ENCODE measurements around the gene WDR46.
"Not testable (repeated sequence)": the region's sequence is repeated elsewhere in the genome, so short reads cannot be mapped to it uniquely, and the experiment has no call there.

Gene WDR46

GRCh38 chr6:33289784-33290315 is 811 bp upstream of the WDR46 start:
- H3K9ac ChIP-seq (ENCODE audit: low read depth in 1 of 2, low read length in 2 of 2), result peak overlapping the region; percentile 52 to 91
- H3K27me3 ChIP-seq (ENCODE audit: control insufficient read depth in 1 of 2, insufficient read depth in 2 of 2, low read length in 2 of 2), result no peaks in the 10 kb centered on the region
- H3K4me3 ChIP-seq (ENCODE audit: low read depth in 1 of 2, low read length in 2 of 2), result peak overlapping the region; percentile 88 to 94
- H3K36me3 ChIP-seq (ENCODE audit: control insufficient read depth in 1 of 2, insufficient read depth in 2 of 2, low read length in 2 of 2), result peaks cover 25 to 49% of the 10 kb centered on the region in 2 donors
- H3K27ac ChIP-seq (ENCODE audit: low read depth, low read length), result no peak overlapping the region
- peaks cover 18 to 21% of the 10 kb centered on the region in 2 donors for H3K4me1 ChIP-seq (ENCODE audit: control insufficient read depth in 1 of 2, insufficient read depth in 2 of 2, low read length in 2 of 2)
- no peaks in the 10 kb centered on the region for H3K9me3 ChIP-seq (ENCODE audit: control insufficient read depth in 1 of 2, low read length in 2 of 2)

- Histone ChIP-seq H3K9me3 (ENCODE audit: control insufficient read depth in 1 of 2, low read length in 2 of 2) (no peaks in the 10 kb centered on the region), H3K36me3 (ENCODE audit: control insufficient read depth in 1 of 2, insufficient read depth in 2 of 2, low read length in 2 of 2) (peaks cover 26 to 53% of the 10 kb centered on the region in 2 donors), H3K27ac (ENCODE audit: low read depth, low read length) (no peak overlapping the region), H3K4me3 (ENCODE audit: low read depth in 1 of 2, low read length in 2 of 2) (peak overlapping the region; percentile 88 to 94), H3K9ac (ENCODE audit: low read depth in 1 of 2, low read length in 2 of 2) (peak overlapping the region; percentile 81 to 91), H3K27me3 (ENCODE audit: control insufficient read depth in 1 of 2, insufficient read depth in 2 of 2, low read length in 2 of 2) (no peaks in the 10 kb centered on the region), H3K4me1 (ENCODE audit: control insufficient read depth in 1 of 2, insufficient read depth in 2 of 2, low read length in 2 of 2) (peaks cover 18 to 21% of the 10 kb centered on the region in 2 donors)
Measured at GRCh38 chr6:33288141-33288920, 708 bp downstream of the WDR46 start.

GRCh38 chr6:33286946-33287914 is 1.8 kb downstream of the WDR46 start:
- Histone ChIP-seq H3K9me3 (ENCODE audit: control insufficient read depth in 1 of 2, low read length in 2 of 2) (no peaks in the 10 kb centered on the region), H3K9ac (ENCODE audit: low read depth in 1 of 2, low read length in 2 of 2) (no peak overlapping the region), H3K4me1 (ENCODE audit: control insufficient read depth in 1 of 2, insufficient read depth in 2 of 2, low read length in 2 of 2) (peaks cover 18 to 21% of the 10 kb centered on the region in 2 donors), H3K27ac (ENCODE audit: low read depth, low read length) (no peak overlapping the region), H3K36me3 (ENCODE audit: control insufficient read depth in 1 of 2, insufficient read depth in 2 of 2, low read length in 2 of 2) (peaks cover 26 to 48% of the 10 kb centered on the region in 2 donors), H3K4me3 (ENCODE audit: low read depth in 1 of 2, low read length in 2 of 2) (peak overlapping the region in 1 of 2 donors; percentile 88), H3K27me3 (ENCODE audit: control insufficient read depth in 1 of 2, insufficient read depth in 2 of 2, low read length in 2 of 2) (no peaks in the 10 kb centered on the region)

GRCh38 chr6:33285214-33285613 is 3.8 kb downstream of the WDR46 start:
- H3K4me3 ChIP-seq (ENCODE audit: low read depth in 1 of 2, low read length in 2 of 2); H3K27ac ChIP-seq (ENCODE audit: low read depth, low read length); H3K9ac ChIP-seq (ENCODE audit: low read depth in 1 of 2, low read length in 2 of 2); H3K27me3 ChIP-seq (ENCODE audit: control insufficient read depth in 1 of 2, insufficient read depth in 2 of 2, low read length in 2 of 2); H3K9me3 ChIP-seq (ENCODE audit: control insufficient read depth in 1 of 2, low read length in 2 of 2): not testable (repeated sequence)
- Histone ChIP-seq H3K4me1 (ENCODE audit: control insufficient read depth in 1 of 2, insufficient read depth in 2 of 2, low read length in 2 of 2) (peaks cover 11 to 17% of the 10 kb centered on the region in 2 donors), H3K36me3 (ENCODE audit: control insufficient read depth in 1 of 2, insufficient read depth in 2 of 2, low read length in 2 of 2) (peaks cover 31 to 60% of the 10 kb centered on the region in 2 donors)

- H3K9ac ChIP-seq (ENCODE audit: low read depth in 1 of 2, low read length in 2 of 2), result no peak overlapping the region
- H3K36me3 ChIP-seq (ENCODE audit: control insufficient read depth in 1 of 2, insufficient read depth in 2 of 2, low read length in 2 of 2), result peaks cover 31 to 64% of the 10 kb centered on the region in 2 donors
- H3K9me3 ChIP-seq (ENCODE audit: control insufficient read depth in 1 of 2, low read length in 2 of 2), result no peaks in the 10 kb centered on the region
- H3K27ac ChIP-seq (ENCODE audit: low read depth, low read length), result no peak overlapping the region
- H3K4me3 ChIP-seq (ENCODE audit: low read depth in 1 of 2, low read length in 2 of 2), result no peak overlapping the region
- H3K4me1 ChIP-seq (ENCODE audit: control insufficient read depth in 1 of 2, insufficient read depth in 2 of 2, low read length in 2 of 2), result peaks cover 20 to 24% of the 10 kb centered on the region in 2 donors
- H3K27me3 ChIP-seq (ENCODE audit: control insufficient read depth in 1 of 2, insufficient read depth in 2 of 2, low read length in 2 of 2), result no peaks in the 10 kb centered on the region
Measured at GRCh38 chr6:33280539-33280938, 8.5 kb downstream of the WDR46 start.

GRCh38 chr6:33279971-33280511 is 9.0 kb downstream of the WDR46 start:
- Histone ChIP-seq H3K27ac (ENCODE audit: low read depth, low read length) (no peak overlapping the region), H3K27me3 (ENCODE audit: control insufficient read depth in 1 of 2, insufficient read depth in 2 of 2, low read length in 2 of 2) (no peaks in the 10 kb centered on the region), H3K4me1 (ENCODE audit: control insufficient read depth in 1 of 2, insufficient read depth in 2 of 2, low read length in 2 of 2) (peaks cover 25 to 29% of the 10 kb centered on the region in 2 donors), H3K4me3 (ENCODE audit: low read depth in 1 of 2, low read length in 2 of 2) (no peak overlapping the region), H3K36me3 (ENCODE audit: control insufficient read depth in 1 of 2, insufficient read depth in 2 of 2, low read length in 2 of 2) (peaks cover 32 to 64% of the 10 kb centered on the region in 2 donors), H3K9me3 (ENCODE audit: control insufficient read depth in 1 of 2, low read length in 2 of 2) (no peaks in the 10 kb centered on the region), H3K9ac (ENCODE audit: low read depth in 1 of 2, low read length in 2 of 2) (no peak overlapping the region)

GRCh38 chr6:33279257-33279695 is 9.8 kb downstream of the WDR46 start:
- Histone ChIP-seq H3K27me3 (ENCODE audit: control insufficient read depth in 1 of 2, insufficient read depth in 2 of 2, low read length in 2 of 2) (no peaks in the 10 kb centered on the region), H3K4me3 (ENCODE audit: low read depth in 1 of 2, low read length in 2 of 2) (no peak overlapping the region), H3K9me3 (ENCODE audit: control insufficient read depth in 1 of 2, low read length in 2 of 2) (no peaks in the 10 kb centered on the region), H3K4me1 (ENCODE audit: control insufficient read depth in 1 of 2, insufficient read depth in 2 of 2, low read length in 2 of 2) (peaks cover 33 to 37% of the 10 kb centered on the region in 2 donors), H3K36me3 (ENCODE audit: control insufficient read depth in 1 of 2, insufficient read depth in 2 of 2, low read length in 2 of 2) (peaks cover 36 to 65% of the 10 kb centered on the region in 2 donors), H3K27ac (ENCODE audit: low read depth, low read length) (no peak overlapping the region), H3K9ac (ENCODE audit: low read depth in 1 of 2, low read length in 2 of 2) (no peak overlapping the region)

GRCh38 chr6:33278810-33279209 is 10.2 kb downstream of the WDR46 start:
- Histone ChIP-seq H3K4me1 (ENCODE audit: control insufficient read depth in 1 of 2, insufficient read depth in 2 of 2, low read length in 2 of 2) (peaks cover 36 to 41% of the 10 kb centered on the region in 2 donors), H3K27ac (ENCODE audit: low read depth, low read length) (no peak overlapping the region), H3K36me3 (ENCODE audit: control insufficient read depth in 1 of 2, insufficient read depth in 2 of 2, low read length in 2 of 2) (peaks cover 38 to 63% of the 10 kb centered on the region in 2 donors), H3K9me3 (ENCODE audit: control insufficient read depth in 1 of 2, low read length in 2 of 2) (no peaks in the 10 kb centered on the region), H3K4me3 (ENCODE audit: low read depth in 1 of 2, low read length in 2 of 2) (no peak overlapping the region), H3K9ac (ENCODE audit: low read depth in 1 of 2, low read length in 2 of 2) (no peak overlapping the region), H3K27me3 (ENCODE audit: control insufficient read depth in 1 of 2, insufficient read depth in 2 of 2, low read length in 2 of 2) (no peaks in the 10 kb centered on the region)

- H3K27me3 ChIP-seq (ENCODE audit: control insufficient read depth in 1 of 2, insufficient read depth in 2 of 2, low read length in 2 of 2), result no peaks in the 10 kb centered on the region
- peaks cover 36 to 59% of the 10 kb centered on the region in 2 donors for H3K36me3 ChIP-seq (ENCODE audit: control insufficient read depth in 1 of 2, insufficient read depth in 2 of 2, low read length in 2 of 2)
- H3K4me3 ChIP-seq (ENCODE audit: low read depth in 1 of 2, low read length in 2 of 2), result no peak overlapping the region
- peaks cover 36 to 46% of the 10 kb centered on the region in 2 donors for H3K4me1 ChIP-seq (ENCODE audit: control insufficient read depth in 1 of 2, insufficient read depth in 2 of 2, low read length in 2 of 2)
- no peak overlapping the region for H3K27ac ChIP-seq (ENCODE audit: low read depth, low read length)
- no peak overlapping the region for H3K9ac ChIP-seq (ENCODE audit: low read depth in 1 of 2, low read length in 2 of 2)
- no peaks in the 10 kb centered on the region for H3K9me3 ChIP-seq (ENCODE audit: control insufficient read depth in 1 of 2, low read length in 2 of 2)
Measured at GRCh38 chr6:33278392-33278741, 10.7 kb downstream of the WDR46 start.
